Vagina (tissue), 2 donors: ENCODE data around the gene AGL.

Source experiments
- POLR2A ChIP-seq, 2 donors: fragments of 450-650 bp; IDR thresholded peaks; one replicate each; pipeline ENCODE4 v1.6.1; 2017; ENCODE audit warnings: antibody characterized with exemption in 2 of 2, mild to moderate bottlenecking in 2 of 2, moderate library complexity in 2 of 2
- TF ChIP-seq, protein P1 (sequence below), 3 experiments: fragments of 450-650 bp in 2 of 3; fragments of 200-600 bp in 1 of 3; sonication (generic) in 1 of 3; IDR thresholded peaks; one replicate each; pipeline ENCODE4 v1.5.1; 2017 to 2019; ENCODE audit warnings: antibody characterized with exemption in 3 of 3, mild to moderate bottlenecking in 2 of 3, moderate library complexity in 2 of 3

DNA sequence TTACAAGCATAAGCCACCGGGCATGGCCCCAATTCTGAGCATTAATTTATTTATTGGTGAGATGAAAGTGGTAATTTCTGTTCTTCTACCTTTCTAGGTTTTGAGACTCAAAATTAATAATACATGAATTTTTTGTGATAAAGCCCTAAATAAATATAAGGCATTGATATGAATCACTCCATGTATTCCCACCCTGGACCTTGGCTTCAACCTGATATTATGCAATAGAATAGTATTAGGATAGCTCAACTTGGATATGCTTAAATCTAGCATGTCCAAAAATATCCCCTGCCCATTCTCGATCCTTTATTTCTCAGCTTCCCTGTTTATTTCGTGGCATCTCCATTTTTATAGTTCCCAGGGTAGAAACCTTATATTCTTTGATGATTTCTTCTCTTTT, 2.5 kb downstream of the AGL start:
- TF ChIP-seq, protein P1, sequence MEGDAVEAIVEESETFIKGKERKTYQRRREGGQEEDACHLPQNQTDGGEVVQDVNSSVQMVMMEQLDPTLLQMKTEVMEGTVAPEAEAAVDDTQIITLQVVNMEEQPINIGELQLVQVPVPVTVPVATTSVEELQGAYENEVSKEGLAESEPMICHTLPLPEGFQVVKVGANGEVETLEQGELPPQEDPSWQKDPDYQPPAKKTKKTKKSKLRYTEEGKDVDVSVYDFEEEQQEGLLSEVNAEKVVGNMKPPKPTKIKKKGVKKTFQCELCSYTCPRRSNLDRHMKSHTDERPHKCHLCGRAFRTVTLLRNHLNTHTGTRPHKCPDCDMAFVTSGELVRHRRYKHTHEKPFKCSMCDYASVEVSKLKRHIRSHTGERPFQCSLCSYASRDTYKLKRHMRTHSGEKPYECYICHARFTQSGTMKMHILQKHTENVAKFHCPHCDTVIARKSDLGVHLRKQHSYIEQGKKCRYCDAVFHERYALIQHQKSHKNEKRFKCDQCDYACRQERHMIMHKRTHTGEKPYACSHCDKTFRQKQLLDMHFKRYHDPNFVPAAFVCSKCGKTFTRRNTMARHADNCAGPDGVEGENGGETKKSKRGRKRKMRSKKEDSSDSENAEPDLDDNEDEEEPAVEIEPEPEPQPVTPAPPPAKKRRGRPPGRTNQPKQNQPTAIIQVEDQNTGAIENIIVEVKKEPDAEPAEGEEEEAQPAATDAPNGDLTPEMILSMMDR (IDR thresholded peaks at IDR 0.05) = no peak
- TF ChIP-seq POLR2A (IDR thresholded peaks at IDR 0.05) = no peak
